ENCODE measurements around the gene MYNN. TPM values are rescaled to one million over a fixed set of nuclear protein-coding genes. Genes with fewer than 3 reads are reported as not detected.

MYNN gene
- total and polyA plus RNA-seq, 9 of the 15 experiments (the other 6 are each of a cell fraction or from before 2014, with no cell fraction given) = 10.4 to 35.7 (median 21.3) TPM

DNA sequence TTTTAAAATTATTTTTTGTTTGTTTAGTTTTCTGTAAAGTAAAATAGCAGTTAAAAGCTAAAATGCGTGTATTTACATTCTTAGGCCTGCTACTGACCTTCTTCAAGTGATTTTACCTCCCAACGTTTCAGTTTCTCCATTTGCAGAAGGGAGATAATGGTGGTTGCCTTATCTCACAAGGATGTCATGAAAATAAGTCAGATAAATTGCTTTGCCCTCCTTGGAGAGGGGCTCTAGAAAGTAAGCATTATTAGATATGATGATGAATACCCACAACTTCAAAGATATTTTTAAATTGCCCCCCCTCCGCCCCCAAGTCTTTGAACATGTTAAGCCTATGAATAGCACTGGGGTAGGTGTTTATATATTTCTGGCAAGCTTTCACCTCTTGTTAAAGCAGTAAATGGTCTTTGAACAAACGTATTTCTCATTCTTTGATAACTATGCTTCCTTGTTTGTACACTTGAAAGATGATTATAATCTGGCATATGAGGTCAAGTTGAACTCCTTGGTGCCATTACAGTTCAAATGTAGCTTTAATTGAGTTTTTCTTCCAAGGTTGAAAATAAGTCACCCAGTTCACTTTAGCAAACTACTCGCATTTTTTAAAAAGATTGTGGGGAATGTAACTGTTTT is 14.7 kb upstream of the MYNN start (continued):
- TF ChIP-seq ZNF280A (IDR thresholded peaks at IDR 0.05; ENCODE audit: low read depth, partially characterized antibody) = no peak
- no peak for TF ChIP-seq IFI16 (CRISPR knock-in tag; IDR thresholded peaks at IDR 0.05)
- TF ChIP-seq PHTF2 (CRISPR knock-in tag; IDR thresholded peaks at IDR 0.05) = no peak
- TF ChIP-seq ZBTB2 (IDR thresholded peaks at IDR 0.05) = no peak
- TF ChIP-seq LEF1 (IDR thresholded peaks at IDR 0.05) = peak; percentile 36; the same call in 1 of the 2 replicates
- TF ChIP-seq RBM39 (optimal IDR thresholded peaks at IDR 0.05; ENCODE audit: low read depth, low read length) = no peak
- TF ChIP-seq POLR2B (IDR thresholded peaks at IDR 0.05; ENCODE audit: low read depth, partially characterized antibody) = no peak
- 0 out of 2 replicates have a peak, but pooled peaks have one; percentile 30 for TF ChIP-seq ZNF311 (CRISPR knock-in tag; IDR thresholded peaks at IDR 0.05)
- no peak for TF ChIP-seq ELF4 (CRISPR knock-in tag; IDR thresholded peaks at IDR 0.05)
- 0 out of 2 replicates have a peak, but pooled peaks have one; percentile 39 for TF ChIP-seq KLF16 (IDR thresholded peaks at IDR 0.05)
- TF ChIP-seq NFYB (IDR thresholded peaks at IDR 0.05; ENCODE audit: extremely low read depth, insufficient read length) = no peak
- TF ChIP-seq EZH2 (IDR thresholded peaks at IDR 0.05; ENCODE audit: borderline replicate concordance, low read depth, low read length) = no peak
- peak; percentile 89 for TF ChIP-seq ARID1B (IDR thresholded peaks at IDR 0.05)
- peak; percentile 32 for TF ChIP-seq CCNT2 (IDR thresholded peaks at IDR 0.05; ENCODE audit: borderline replicate concordance, extremely low read depth, insufficient read length, low read depth, low read length)
- TF ChIP-seq ZNF766 (CRISPR knock-in tag; conservative IDR thresholded peaks at IDR 0.05) = 0 out of 2 replicates have a peak, but pooled peaks have one; percentile 50
- no peak for TF ChIP-seq NR2C2 (CRISPR knock-in tag; IDR thresholded peaks at IDR 0.05)
- TF ChIP-seq NR2C2 (tag; IDR thresholded peaks at IDR 0.05) = no peak
- no peak for TF ChIP-seq GTF2F1 (IDR thresholded peaks at IDR 0.05; ENCODE audit: low read depth, low read length)
- no peak for TF ChIP-seq SMC3 (conservative IDR thresholded peaks at IDR 0.05; ENCODE audit: insufficient read depth, low read depth, low read length)
- TF ChIP-seq ELK3 (CRISPR knock-in tag; IDR thresholded peaks at IDR 0.05) = no peak
- no peak for TF ChIP-seq ZFP36 (IDR thresholded peaks at IDR 0.05; ENCODE audit: low read depth, low read length, partially characterized antibody)
- TF ChIP-seq CTBP1 (IDR thresholded peaks at IDR 0.05; ENCODE audit: borderline replicate concordance) = no peak
- peak in 1 of 2 experiments; percentile 78; a peak in 1 of 4 replicates for TF ChIP-seq RCOR1 (IDR thresholded peaks at IDR 0.05; ENCODE audit: borderline replicate concordance in 1 of 2, low read depth in 2 of 2, low read length in 2 of 2)
- TF ChIP-seq ZNF324 (CRISPR knock-in tag; IDR thresholded peaks at IDR 0.05) = no peak
- no peak for TF ChIP-seq POLR2G (IDR thresholded peaks at IDR 0.05; ENCODE audit: low read depth, low read length)
- TF ChIP-seq CSDE1 (IDR thresholded peaks at IDR 0.05) = no peak

All from K562 (cell line).